SU-DHL-6 (cell line): Measurements from ENCODE around the gene PAM16.

Source experiments
- EZH2phosphoT487 ChIP-seq: fragments of 200-600 bp; sonication (generic), shearing (Covaris generic); conservative IDR thresholded peaks from 2 replicates; pipeline ENCODE4 v1.6.1; 2018; ENCODE audit warnings: mild to moderate bottlenecking, antibody characterized with exemption, low read length, moderate library complexity, mixed read lengths
- TF ChIP-seq, protein P1 (sequence below): fragments of 200-600 bp; sonication (generic); IDR thresholded peaks from one replicate; pipeline ENCODE4 v1.5.1; 2017; ENCODE audit warnings: antibody characterized with exemption, mild to moderate bottlenecking, low read length, moderate library complexity; ENCODE audit not compliant: insufficient read depth, poor library complexity, severe bottlenecking

DNA sequence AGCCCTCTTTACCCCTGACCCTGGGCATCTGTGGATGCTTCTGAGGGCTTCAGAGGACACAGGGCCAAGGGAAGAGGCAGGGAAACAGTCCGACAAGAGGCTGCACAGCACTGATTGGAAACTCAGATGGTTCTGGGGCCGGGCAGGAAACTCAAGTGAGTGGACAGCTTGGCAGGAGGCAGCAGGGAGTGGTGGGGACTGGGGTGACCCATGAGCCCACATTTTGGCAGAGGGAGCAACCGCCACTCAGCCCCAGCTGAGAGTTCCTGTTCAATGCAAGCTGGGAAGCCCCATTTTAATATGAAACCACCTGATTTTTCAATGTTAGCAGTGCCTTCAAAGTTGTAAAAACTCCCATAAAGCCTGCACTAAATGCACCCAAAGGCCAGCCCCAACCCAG lies 19.0 kb upstream of the PAM16 start:
- TF ChIP-seq, protein P1, sequence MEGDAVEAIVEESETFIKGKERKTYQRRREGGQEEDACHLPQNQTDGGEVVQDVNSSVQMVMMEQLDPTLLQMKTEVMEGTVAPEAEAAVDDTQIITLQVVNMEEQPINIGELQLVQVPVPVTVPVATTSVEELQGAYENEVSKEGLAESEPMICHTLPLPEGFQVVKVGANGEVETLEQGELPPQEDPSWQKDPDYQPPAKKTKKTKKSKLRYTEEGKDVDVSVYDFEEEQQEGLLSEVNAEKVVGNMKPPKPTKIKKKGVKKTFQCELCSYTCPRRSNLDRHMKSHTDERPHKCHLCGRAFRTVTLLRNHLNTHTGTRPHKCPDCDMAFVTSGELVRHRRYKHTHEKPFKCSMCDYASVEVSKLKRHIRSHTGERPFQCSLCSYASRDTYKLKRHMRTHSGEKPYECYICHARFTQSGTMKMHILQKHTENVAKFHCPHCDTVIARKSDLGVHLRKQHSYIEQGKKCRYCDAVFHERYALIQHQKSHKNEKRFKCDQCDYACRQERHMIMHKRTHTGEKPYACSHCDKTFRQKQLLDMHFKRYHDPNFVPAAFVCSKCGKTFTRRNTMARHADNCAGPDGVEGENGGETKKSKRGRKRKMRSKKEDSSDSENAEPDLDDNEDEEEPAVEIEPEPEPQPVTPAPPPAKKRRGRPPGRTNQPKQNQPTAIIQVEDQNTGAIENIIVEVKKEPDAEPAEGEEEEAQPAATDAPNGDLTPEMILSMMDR: no peak
- TF ChIP-seq EZH2phosphoT487: no peak
